HG03045 (cell line): ENCODE results near the gene ZNF648.
"Not testable (repeated sequence)": the region's sequence is repeated elsewhere in the genome, so short reads cannot be mapped to it uniquely, and the experiment has no call there.

Experiments used
- ATAC-seq: cut with Tn5 transposase; IDR thresholded peaks from one replicate; pipeline ENCODE4 v1.9.1; 2021; ENCODE audit warnings: mild to moderate bottlenecking, moderate library complexity; ENCODE audit not compliant: unreplicated experiment

The ZNF648 gene

DNA sequence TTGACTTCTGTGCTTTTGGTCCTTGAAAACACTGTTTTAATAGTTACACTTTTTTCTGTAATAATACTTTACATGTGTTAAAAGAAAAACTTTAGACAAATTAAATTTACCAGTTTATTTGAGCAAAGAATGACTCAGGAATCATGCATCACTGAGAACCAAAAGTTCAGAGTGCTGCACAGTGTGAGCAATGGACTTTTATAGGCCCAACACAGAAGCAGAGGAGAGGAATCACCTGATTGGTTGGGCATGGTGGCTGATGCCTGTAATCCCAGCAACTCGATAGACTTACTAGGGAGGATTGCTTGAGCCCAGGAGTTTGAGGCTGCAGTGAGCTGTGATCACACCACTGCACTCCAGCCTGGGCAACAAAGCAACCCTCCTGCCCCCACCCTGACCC is 29.3 kb downstream of the ZNF648 start:
- no peak for ATAC-seq

DNA sequence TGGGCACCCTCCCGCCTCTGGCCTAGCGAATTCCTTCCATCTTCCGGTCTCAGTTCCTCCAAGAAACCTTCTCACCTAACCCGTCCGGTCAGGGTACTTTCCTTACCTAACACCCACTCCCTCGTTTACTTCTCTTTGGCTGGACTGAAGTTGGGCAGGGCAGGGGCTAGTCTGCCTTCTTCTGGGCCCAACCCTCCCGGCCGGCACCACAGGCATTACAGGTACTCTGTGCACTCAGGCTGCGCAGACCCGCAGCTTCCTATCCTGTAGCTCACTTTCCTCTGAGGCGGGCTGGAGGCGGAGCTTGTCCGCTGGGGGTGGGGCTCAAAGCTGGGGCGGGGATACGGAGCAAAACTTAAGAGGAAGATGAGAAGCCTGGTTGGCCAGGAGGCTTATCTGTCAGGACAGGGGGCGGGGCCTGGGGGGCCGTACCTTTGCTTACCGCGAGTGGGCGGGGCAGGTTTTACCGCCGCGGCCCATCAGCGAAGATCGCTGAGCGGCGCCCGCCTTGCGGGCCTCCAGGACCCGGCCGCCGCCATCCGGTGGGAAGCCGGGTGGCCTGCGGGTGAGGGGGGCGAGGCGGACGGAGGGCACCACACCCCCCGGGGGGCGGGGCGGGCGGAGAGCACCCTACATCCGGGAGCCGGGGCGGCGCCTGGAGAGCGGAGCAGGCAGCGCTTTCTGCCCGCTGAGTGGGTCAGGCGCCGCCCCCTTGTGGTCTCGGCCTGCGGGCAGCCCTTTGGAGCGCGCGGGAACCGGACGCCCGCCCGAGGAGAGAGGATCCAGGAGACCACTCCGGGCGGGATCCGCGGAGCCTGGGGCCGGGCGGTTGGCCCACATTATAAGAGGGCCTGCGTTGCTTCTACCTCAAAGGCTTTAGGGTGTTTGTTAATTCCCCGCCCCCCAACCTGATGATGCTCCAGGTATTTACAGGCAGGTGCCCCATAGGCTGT is 31.9 kb downstream of the ZNF648 start:
- ATAC-seq, result peak; percentile 97

DNA sequence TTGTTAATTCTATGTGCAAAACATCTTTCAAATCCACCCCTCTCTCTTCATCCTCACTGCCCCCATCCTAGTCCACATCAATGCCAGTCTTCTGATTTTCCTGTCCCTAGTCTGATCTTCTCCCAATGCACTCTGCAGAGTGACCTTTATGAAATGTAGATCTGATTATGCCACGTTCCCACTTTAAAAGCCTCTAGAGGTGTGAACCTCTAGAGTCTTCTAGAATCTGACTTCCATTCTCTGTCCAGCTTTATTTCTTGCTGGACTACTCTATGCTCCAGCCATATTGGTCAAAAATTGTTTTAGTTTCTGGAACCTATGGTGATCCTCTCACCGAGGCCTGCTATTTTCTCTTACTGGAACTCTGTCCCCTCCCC is 32.5 kb downstream of the ZNF648 start:
- ATAC-seq, result no peak

- no peak for ATAC-seq
Measured at GRCh38 chr1:182015360-182015759, 46.2 kb downstream of the ZNF648 start.

- ATAC-seq, result not testable (repeated sequence)
Measured at GRCh38 chr1:182010800-182011370, 50.6 kb downstream of the ZNF648 start.

DNA sequence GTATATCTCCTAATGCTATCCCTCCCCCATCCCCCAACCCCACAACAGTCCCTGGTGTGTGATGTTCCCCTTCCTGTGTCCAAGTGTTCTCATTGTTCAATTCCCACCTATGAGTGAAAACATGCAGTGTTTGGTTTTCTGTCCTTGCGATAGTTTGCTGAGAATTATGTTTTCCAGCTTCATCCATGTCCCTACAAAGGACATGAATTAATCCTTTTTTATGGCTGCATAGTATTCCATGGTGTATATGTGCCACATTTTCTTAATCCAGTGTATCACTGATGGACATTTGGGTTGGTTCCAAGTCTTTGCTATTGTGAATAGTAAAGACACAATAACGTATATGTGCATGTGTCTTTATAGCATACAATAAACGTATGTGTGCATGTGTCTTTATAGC is 56.1 kb downstream of the ZNF648 start:
- not testable (repeated sequence) for ATAC-seq

DNA sequence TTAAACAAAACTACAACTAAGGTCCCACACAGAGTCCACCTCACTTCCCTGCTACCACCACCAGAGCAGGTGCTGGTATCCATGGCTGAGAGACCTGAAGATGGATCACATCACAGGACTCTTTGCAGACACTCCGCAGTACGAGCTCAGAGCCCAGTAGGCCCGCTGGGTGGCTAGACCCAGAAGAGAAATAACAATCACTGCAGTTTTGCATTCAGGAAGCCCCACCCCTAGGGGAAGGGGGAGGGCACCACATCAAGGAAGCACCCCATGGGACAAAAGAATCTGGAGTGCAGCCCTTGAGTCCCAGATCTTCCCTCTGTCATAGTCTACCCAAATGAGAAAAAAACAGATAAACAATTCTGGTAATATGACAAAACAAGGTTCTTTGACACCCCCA is 56.9 kb downstream of the ZNF648 start:
- no peak for ATAC-seq
